ENCODE results near the gene CALHM6. TPM values are rescaled to one million over a fixed set of nuclear protein-coding genes. Genes with fewer than 3 reads are reported as not detected.

The CALHM6 gene
- polyA plus RNA-seq, 3 donors, result 47.7 to 367 (median 261) TPM

- Histone ChIP-seq H3K27ac (ENCODE audit: low read depth in 1 of 2, low read length in 2 of 2) (peak overlapping the region in 1 of 2 donors; percentile 61), H3K4me2 (replicated peaks; ENCODE audit: extremely low read depth, low read length, poor library complexity, severe bottlenecking) (peak overlapping the region; percentile 78), H3K36me3 (replicated peaks in 1 of 2; ENCODE audit: control insufficient read depth in 1 of 2, insufficient read depth in 2 of 2, low read length in 2 of 2) (no peaks in the 10 kb centered on the region), H3K9me3 (replicated peaks in 1 of 2; ENCODE audit: control insufficient read depth in 1 of 2, insufficient read depth in 1 of 2, low read length in 2 of 2) (no peaks in the 10 kb centered on the region), H4K20me1 (ENCODE audit: insufficient read depth, low read length) (no peaks in the 10 kb centered on the region), H3K9ac (ENCODE audit: insufficient read depth, low read length, poor library complexity, severe bottlenecking) (no peak overlapping the region), H3K4me1 (ENCODE audit: control insufficient read depth in 1 of 2, insufficient read depth in 2 of 2, low read length in 2 of 2) (peaks cover 39 to 59% of the 10 kb centered on the region in 2 donors), H2AFZ (ENCODE audit: insufficient read depth, low read depth, low read length, poor library complexity, severe bottlenecking) (no peak overlapping the region), H3K27me3 (ENCODE audit: control insufficient read depth in 2 of 2, insufficient read depth in 2 of 2, low read length in 2 of 2) (no peaks in the 10 kb centered on the region), H3K4me3 (replicated peaks in 1 of 3; ENCODE audit: low read depth in 2 of 3, low read length in 3 of 3) (peak overlapping the region; percentile 38 to 75 (median 59)), H3K79me2 (ENCODE audit: insufficient read depth, low read length) (peaks cover 14% of the 10 kb centered on the region)
- intact Hi-C loops (cut with micrococcal nuclease), result loop anchor here in 1 of 2 donors (2.0 kb wide), 1 partner anchor 14 kb away; no protein-coding TSS in a partner anchor
- Mint-ChIP-seq H3K36me3 (peaks cover 8 to 11% of the 10 kb centered on the region in 2 donors), H3K27me3 (ENCODE audit: low read depth in 3 of 3) (peaks cover 0 to 3% (median 2%) of the 10 kb centered on the region in 3 donors), H3K27ac (peak overlapping the region in 2 of 7 donors; percentile 7 to 78), H3K9me3 (peaks cover 0 to 3% (median 0%) of the 10 kb centered on the region in 7 donors), H3K4me3 (peak overlapping the region; percentile 87 to 90), H3K4me1 (peaks cover 64% of the 10 kb centered on the region)
- no CpG with 5 or more reads among the region's 4 CpGs for WGBS (ENCODE audit: insufficient coverage)
- TF ChIP-seq CTCF (IDR thresholded peaks at IDR 0.05), result no peak
- DNase-seq, result peak in 1 of 3 donors; percentile 33
Observed at GRCh38 chr6:116463301-116463700, 2.1 kb downstream of the CALHM6 start.

DNA sequence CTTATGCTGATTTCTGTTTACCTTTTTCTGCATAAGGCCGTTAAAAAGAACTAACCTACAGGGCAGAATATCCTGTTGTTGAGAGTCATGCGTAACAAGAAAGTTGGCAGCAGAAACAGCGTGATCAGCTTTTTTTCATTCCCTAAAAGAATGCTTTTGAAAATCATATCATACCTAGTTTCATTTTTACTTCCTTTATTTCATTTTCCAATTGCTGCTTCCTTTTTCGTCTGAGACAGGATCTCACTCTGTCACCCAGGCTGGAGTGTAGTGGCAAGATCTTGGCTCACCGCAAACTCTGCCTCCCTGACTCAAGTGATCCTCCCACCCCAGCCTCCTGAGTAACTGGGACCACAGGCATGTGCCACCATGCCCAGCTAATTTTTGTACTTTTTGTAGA lies 4.1 kb downstream of the CALHM6 start:
- peak; percentile 78 to 89 (median 86) for DNase-seq
- peak overlapping the region in 1 of 2 donors; percentile 75 for H3K4me3 Mint-ChIP-seq
- H3K27ac ChIP-seq (ENCODE audit: low read depth in 1 of 2, low read length in 2 of 2), result peak overlapping the region; percentile 58 to 71

More for the DNA sequence above, 4.1 kb downstream of the CALHM6 start:
- peaks cover 0 to 3% (median 0%) of the 10 kb centered on the region in 7 donors for H3K9me3 Mint-ChIP-seq
- Histone ChIP-seq H3K4me2 (replicated peaks; ENCODE audit: extremely low read depth, low read length, poor library complexity, severe bottlenecking) (peak overlapping the region; percentile 78), H3K4me1 (ENCODE audit: control insufficient read depth in 1 of 2, insufficient read depth in 2 of 2, low read length in 2 of 2) (peaks cover 39 to 59% of the 10 kb centered on the region in 2 donors), H3K27me3 (ENCODE audit: control insufficient read depth in 2 of 2, insufficient read depth in 2 of 2, low read length in 2 of 2) (no peaks in the 10 kb centered on the region), H3K36me3 (replicated peaks in 1 of 2; ENCODE audit: control insufficient read depth in 1 of 2, insufficient read depth in 2 of 2, low read length in 2 of 2) (no peaks in the 10 kb centered on the region), H3K4me3 (replicated peaks in 1 of 3; ENCODE audit: low read depth in 2 of 3, low read length in 3 of 3) (peak overlapping the region in 2 of 3 experiments; percentile 17 to 38), H2AFZ (ENCODE audit: insufficient read depth, low read depth, low read length, poor library complexity, severe bottlenecking) (no peak overlapping the region), H3K9me3 (replicated peaks in 1 of 2; ENCODE audit: control insufficient read depth in 1 of 2, insufficient read depth in 1 of 2, low read length in 2 of 2) (no peaks in the 10 kb centered on the region), H3K79me2 (ENCODE audit: insufficient read depth, low read length) (peaks cover 14% of the 10 kb centered on the region), H4K20me1 (ENCODE audit: insufficient read depth, low read length) (no peaks in the 10 kb centered on the region), H3K9ac (ENCODE audit: insufficient read depth, low read length, poor library complexity, severe bottlenecking) (no peak overlapping the region)
- H3K27ac Mint-ChIP-seq, result peak overlapping the region; percentile 86 to 96 (median 92)
- WGBS (ENCODE audit: insufficient coverage), result 0% methylated on average over 2 of the region's 5 CpGs
- H3K4me1 Mint-ChIP-seq, result peaks cover 61% of the 10 kb centered on the region
- peaks cover 0 to 3% (median 0%) of the 10 kb centered on the region in 3 donors for H3K27me3 Mint-ChIP-seq (ENCODE audit: low read depth in 3 of 3)
- H3K36me3 Mint-ChIP-seq, result peaks cover 8 to 11% of the 10 kb centered on the region in 2 donors
- intact Hi-C loops (cut with micrococcal nuclease), result no loop called here
- no peak for TF ChIP-seq CTCF (IDR thresholded peaks at IDR 0.05)
